Measurements from ENCODE around the gene AP4M1. TPM values are rescaled to one million over a fixed set of nuclear protein-coding genes. Genes with fewer than 3 reads are reported as not detected.

AP4M1 gene
- total and polyA plus RNA-seq, 9 of the 15 experiments (the other 6 are each of a cell fraction or from before 2014, with no cell fraction given) = 1.3 to 30.9 (median 14.1) TPM

DNA sequence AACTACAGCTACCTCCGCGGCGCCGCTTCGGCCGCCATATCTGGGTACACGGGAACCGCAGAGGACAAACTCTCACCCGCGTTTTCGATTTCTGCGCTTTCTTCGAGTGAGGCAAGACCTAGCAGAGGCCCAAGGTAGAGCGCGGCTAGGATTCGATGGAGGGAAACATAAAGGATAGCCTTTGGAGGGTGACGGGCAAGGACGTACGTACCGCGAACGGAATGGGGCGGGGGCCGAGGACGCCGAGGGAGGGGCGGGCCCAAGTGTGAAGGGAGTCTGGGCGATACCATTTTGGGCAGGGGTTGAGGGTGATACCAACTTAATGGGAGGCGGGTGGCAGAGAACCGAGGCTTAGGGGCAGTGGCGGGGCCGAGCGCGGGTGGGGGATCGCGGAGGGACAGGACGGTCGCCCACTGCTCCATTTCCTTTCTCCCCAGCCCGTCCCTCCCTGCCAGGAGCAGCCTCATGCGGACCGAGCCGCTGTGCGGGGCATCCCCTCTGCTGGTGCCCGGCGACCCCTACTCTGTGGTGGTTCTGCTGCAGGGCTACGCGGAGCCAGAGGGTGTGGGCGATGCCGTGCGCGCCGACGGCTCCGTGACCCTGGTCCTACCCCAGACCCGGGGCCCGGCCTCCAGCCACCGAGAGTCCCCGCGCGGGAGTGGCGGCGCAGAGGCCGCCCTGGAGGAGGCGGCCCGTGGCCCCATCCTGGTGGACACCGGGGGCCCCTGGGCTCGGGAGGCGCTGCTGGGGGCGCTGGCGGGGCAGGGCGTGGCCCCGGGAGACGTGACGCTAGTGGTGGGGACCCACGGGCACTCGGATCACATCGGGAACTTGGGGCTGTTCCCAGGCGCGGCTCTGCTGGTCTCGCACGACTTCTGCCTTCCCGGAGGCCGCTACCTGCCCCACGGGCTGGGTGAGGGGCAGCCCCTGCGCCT lies 25.8 kb downstream of the AP4M1 start, which contains the start of gene MBLAC1 (continued):
- TF ChIP-seq ZNF583 (CRISPR knock-in tag; IDR thresholded peaks at IDR 0.05) (no peak), BRD9 (IDR thresholded peaks at IDR 0.05; ENCODE audit: low read depth, partially characterized antibody) (no peak), POLR2G (IDR thresholded peaks at IDR 0.05; ENCODE audit: low read depth, low read length) (peak; percentile 82), SP1 (CRISPR knock-in tag; IDR thresholded peaks at IDR 0.05) (peak; percentile 80), PRMT5 (CRISPR knock-in tag; IDR thresholded peaks at IDR 0.05) (0 out of 2 replicates have a peak, but pooled peaks have one; percentile 28), EZH2 (IDR thresholded peaks at IDR 0.05; ENCODE audit: borderline replicate concordance, low read depth, low read length) (no peak), CXXC5 (CRISPR knock-in tag; IDR thresholded peaks at IDR 0.05) (peak; percentile 87), ZBED1 (IDR thresholded peaks at IDR 0.05) (0 out of 2 replicates have a peak, but pooled peaks have one; percentile 2), MED1 (CRISPR knock-in tag; IDR thresholded peaks at IDR 0.05; ENCODE audit: borderline replicate concordance) (no peak)
- TF ChIP-seq, protein P1, sequence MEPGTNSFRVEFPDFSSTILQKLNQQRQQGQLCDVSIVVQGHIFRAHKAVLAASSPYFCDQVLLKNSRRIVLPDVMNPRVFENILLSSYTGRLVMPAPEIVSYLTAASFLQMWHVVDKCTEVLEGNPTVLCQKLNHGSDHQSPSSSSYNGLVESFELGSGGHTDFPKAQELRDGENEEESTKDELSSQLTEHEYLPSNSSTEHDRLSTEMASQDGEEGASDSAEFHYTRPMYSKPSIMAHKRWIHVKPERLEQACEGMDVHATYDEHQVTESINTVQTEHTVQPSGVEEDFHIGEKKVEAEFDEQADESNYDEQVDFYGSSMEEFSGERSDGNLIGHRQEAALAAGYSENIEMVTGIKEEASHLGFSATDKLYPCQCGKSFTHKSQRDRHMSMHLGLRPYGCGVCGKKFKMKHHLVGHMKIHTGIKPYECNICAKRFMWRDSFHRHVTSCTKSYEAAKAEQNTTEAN (CRISPR knock-in tag; IDR thresholded peaks at IDR 0.05) = no peak
- TF ChIP-seq, protein P2, sequence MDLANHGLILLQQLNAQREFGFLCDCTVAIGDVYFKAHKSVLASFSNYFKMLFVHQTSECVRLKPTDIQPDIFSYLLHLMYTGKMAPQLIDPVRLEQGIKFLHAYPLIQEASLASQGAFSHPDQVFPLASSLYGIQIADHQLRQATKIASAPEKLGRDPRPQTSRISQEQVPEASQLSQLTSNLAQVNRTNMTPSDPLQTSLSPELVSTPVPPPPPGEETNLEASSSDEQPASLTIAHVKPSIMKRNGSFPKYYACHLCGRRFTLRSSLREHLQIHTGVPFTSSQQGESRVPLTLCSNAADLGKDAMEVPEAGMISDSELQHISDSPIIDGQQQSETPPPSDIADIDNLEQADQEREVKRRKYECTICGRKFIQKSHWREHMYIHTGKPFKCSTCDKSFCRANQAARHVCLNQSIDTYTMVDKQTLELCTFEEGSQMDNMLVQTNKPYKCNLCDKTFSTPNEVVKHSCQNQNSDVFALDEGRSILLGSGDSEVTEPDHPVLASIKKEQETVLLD (IDR thresholded peaks at IDR 0.05) = peak; percentile 69
- TF ChIP-seq, protein P3, sequence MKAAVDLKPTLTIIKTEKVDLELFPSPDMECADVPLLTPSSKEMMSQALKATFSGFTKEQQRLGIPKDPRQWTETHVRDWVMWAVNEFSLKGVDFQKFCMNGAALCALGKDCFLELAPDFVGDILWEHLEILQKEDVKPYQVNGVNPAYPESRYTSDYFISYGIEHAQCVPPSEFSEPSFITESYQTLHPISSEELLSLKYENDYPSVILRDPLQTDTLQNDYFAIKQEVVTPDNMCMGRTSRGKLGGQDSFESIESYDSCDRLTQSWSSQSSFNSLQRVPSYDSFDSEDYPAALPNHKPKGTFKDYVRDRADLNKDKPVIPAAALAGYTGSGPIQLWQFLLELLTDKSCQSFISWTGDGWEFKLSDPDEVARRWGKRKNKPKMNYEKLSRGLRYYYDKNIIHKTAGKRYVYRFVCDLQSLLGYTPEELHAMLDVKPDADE (conservative IDR thresholded peaks at IDR 0.05; ENCODE audit: control insufficient read depth, low read depth, low read length) = 0 out of 2 replicates have a peak, but pooled peaks have one; percentile 11
- TF ChIP-seq, protein P4, sequence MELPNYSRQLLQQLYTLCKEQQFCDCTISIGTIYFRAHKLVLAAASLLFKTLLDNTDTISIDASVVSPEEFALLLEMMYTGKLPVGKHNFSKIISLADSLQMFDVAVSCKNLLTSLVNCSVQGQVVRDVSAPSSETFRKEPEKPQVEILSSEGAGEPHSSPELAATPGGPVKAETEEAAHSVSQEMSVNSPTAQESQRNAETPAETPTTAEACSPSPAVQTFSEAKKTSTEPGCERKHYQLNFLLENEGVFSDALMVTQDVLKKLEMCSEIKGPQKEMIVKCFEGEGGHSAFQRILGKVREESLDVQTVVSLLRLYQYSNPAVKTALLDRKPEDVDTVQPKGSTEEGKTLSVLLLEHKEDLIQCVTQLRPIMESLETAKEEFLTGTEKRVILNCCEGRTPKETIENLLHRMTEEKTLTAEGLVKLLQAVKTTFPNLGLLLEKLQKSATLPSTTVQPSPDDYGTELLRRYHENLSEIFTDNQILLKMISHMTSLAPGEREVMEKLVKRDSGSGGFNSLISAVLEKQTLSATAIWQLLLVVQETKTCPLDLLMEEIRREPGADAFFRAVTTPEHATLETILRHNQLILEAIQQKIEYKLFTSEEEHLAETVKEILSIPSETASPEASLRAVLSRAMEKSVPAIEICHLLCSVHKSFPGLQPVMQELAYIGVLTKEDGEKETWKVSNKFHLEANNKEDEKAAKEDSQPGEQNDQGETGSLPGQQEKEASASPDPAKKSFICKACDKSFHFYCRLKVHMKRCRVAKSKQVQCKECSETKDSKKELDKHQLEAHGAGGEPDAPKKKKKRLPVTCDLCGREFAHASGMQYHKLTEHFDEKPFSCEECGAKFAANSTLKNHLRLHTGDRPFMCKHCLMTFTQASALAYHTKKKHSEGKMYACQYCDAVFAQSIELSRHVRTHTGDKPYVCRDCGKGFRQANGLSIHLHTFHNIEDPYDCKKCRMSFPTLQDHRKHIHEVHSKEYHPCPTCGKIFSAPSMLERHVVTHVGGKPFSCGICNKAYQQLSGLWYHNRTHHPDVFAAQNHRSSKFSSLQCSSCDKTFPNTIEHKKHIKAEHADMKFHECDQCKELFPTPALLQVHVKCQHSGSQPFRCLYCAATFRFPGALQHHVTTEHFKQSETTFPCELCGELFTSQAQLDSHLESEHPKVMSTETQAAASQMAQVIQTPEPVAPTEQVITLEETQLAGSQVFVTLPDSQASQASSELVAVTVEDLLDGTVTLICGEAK (IDR thresholded peaks at IDR 0.05) = 0 out of 2 replicates have a peak, but pooled peaks have one; percentile 23
- TF ChIP-seq, protein P4 (CRISPR knock-in tag; IDR thresholded peaks at IDR 0.05) = no peak

All from K562 (cell line).